PC-9 (cell line): ENCODE results near the gene CDC37. TPM values are rescaled to one million over a fixed set of nuclear protein-coding genes. Genes with fewer than 3 reads are reported as not detected.

Experiments used
- BruUV-seq: library from RNA; stranded (reverse); fragments of 400-500 nt; replicated peaks from 2 replicates; lab custom pipeline; 2021; lab: Mats Ljungman, UMichigan
- CTCF ChIA-PET: fragments of 300-600 bp; sonication (Branson Sonifier 250); formaldehyde crosslinking; loops from one replicate; lab custom pipeline; 2022; ENCODE audit warnings: antibody characterized with exemption; lab: Charles Lee
- POLR2A ChIA-PET: fragments of 300-600 bp; sonication (Branson Sonifier 250); formaldehyde crosslinking; loops from one replicate; lab custom pipeline; 2022; ENCODE audit warnings: antibody characterized with exemption; ENCODE audit not compliant: unreplicated experiment; lab: Charles Lee
- DNase-seq, 2 experiments: peaks; one replicate each; pipeline versions ENCODE4 v3.0.0 to v3.0.0-alpha.2; 2015 to 2022; ENCODE audit warnings: mixed read lengths in 1 of 2
- H2AFZ ChIP-seq: fragments of 200-600 bp; sonication (generic); 2 replicates; pipeline ENCODE4 v1.8.1; 2017; ENCODE audit warnings: antibody characterized with exemption
- H3F3A ChIP-seq: fragments of 200-600 bp; sonication (generic); 2 replicates; pipeline ENCODE4 v1.8.1; 2017; ENCODE audit warnings: antibody characterized with exemption, mild to moderate bottlenecking, low read depth; ENCODE audit not compliant: insufficient read depth
- H3K27ac ChIP-seq: fragments of 200-600 bp; sonication (generic); 2 replicates; pipeline ENCODE4 v1.6.1; 2016; ENCODE audit warnings: mixed run types
- H3K27me3 ChIP-seq: fragments of 200-600 bp; sonication (generic); 2 replicates; pipeline ENCODE4 v1.6.1; 2016; ENCODE audit warnings: low read depth, mixed run types; ENCODE audit not compliant: insufficient read depth
- H3K36me3 ChIP-seq: fragments of 200-600 bp; sonication (generic); 2 replicates; pipeline ENCODE4 v1.6.1; 2016; ENCODE audit warnings: low read depth, mixed run types
- H3K4me1 ChIP-seq: fragments of 200-600 bp; sonication (generic); replicated peaks from 2 replicates; pipeline ENCODE4 v1.6.1; 2016; ENCODE audit warnings: mixed run types; ENCODE audit not compliant: insufficient read depth
- H3K4me2 ChIP-seq: fragments of 200-600 bp; sonication (generic); 2 replicates; pipeline ENCODE4 v1.6.1; 2017; ENCODE audit warnings: mixed run types
- H3K4me3 ChIP-seq: fragments of 200-600 bp; sonication (generic); 2 replicates; pipeline ENCODE4 v1.6.1; 2016; ENCODE audit warnings: mixed run types
- H3K79me2 ChIP-seq: fragments of 200-600 bp; sonication (generic); 2 replicates; pipeline ENCODE4 v1.6.1; 2017; ENCODE audit warnings: low read depth, mixed run types
- H3K9me2 ChIP-seq: fragments of 200-600 bp; sonication (generic); 2 replicates; pipeline ENCODE4 v1.8.1; 2017; ENCODE audit warnings: mild to moderate bottlenecking; ENCODE audit not compliant: insufficient read depth
- H3K9me3 ChIP-seq: fragments of 200-600 bp; sonication (generic); 2 replicates; pipeline ENCODE4 v1.8.1; 2016; ENCODE audit warnings: low read depth; ENCODE audit not compliant: insufficient read depth
- H4K20me1 ChIP-seq: fragments of 200-600 bp; sonication (generic); 2 replicates; pipeline ENCODE4 v1.8.1; 2017; ENCODE audit not compliant: insufficient read depth
- EZH2 ChIP-seq: fragments of 200-600 bp; sonication (generic); IDR thresholded peaks from 2 replicates; pipeline ENCODE4 v1.8.0; 2017; ENCODE audit warnings: antibody characterized with exemption, low read depth
- intact Hi-C: fragments of 100-400 bp; cut with micrococcal nuclease; formaldehyde crosslinking; loops from one replicate; pipeline ENCODE4 v1.10.0; 2022; ENCODE audit not compliant: unreplicated experiment
- total RNA-seq: library from RNA; stranded (reverse); gene quantifications from 2 replicates; pipeline ENCODE4 v1.2.3, GENCODE V29; 2021
- TF ChIP-seq, protein P1 (sequence below): fragments of 200-600 bp; sonication (generic); conservative IDR thresholded peaks from 2 replicates; pipeline ENCODE4 v1.6.1; 2017; ENCODE audit warnings: mixed run types, antibody characterized with exemption, mild to moderate bottlenecking, moderate library complexity

CDC37 gene
- total RNA-seq, 1 experiment from 2014 or later: 191 TPM

DNA sequence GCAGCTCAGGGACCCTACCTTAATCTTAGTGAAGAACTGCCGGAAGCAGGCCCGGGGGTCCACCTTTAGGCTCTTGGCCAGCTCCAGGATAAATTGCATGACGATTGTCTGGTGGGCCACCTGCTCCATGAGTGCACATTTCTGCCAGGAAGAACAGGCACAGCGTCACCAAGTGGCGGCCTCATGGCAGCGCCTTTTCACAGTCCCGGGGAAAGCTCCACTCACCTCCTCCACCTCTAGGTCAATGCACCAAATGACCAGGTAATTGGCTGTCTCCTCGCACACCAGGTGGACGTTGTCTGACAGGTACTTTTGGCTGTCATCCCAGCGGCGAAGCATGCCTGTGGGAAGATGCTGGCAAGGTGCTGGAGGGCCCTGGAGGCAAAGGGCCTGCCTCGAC is 8.3 kb downstream of the CDC37 start:
- TF ChIP-seq EZH2: no peak
- TF ChIP-seq, protein P1, sequence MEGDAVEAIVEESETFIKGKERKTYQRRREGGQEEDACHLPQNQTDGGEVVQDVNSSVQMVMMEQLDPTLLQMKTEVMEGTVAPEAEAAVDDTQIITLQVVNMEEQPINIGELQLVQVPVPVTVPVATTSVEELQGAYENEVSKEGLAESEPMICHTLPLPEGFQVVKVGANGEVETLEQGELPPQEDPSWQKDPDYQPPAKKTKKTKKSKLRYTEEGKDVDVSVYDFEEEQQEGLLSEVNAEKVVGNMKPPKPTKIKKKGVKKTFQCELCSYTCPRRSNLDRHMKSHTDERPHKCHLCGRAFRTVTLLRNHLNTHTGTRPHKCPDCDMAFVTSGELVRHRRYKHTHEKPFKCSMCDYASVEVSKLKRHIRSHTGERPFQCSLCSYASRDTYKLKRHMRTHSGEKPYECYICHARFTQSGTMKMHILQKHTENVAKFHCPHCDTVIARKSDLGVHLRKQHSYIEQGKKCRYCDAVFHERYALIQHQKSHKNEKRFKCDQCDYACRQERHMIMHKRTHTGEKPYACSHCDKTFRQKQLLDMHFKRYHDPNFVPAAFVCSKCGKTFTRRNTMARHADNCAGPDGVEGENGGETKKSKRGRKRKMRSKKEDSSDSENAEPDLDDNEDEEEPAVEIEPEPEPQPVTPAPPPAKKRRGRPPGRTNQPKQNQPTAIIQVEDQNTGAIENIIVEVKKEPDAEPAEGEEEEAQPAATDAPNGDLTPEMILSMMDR: no peak
- intact Hi-C loops: no loop called here
- Histone ChIP-seq H4K20me1 (peaks cover 56% of the 10 kb centered on the region), H3K36me3 (peaks cover 26% of the 10 kb centered on the region), H3K27ac (no peak overlapping the region), H3K79me2 (peaks cover 32% of the 10 kb centered on the region), H3K4me1 (no peaks in the 10 kb centered on the region), H3K9me3 (no peaks in the 10 kb centered on the region), H3F3A (peaks cover 53% of the 10 kb centered on the region), H3K4me3 (no peak overlapping the region), H3K9me2 (no peaks in the 10 kb centered on the region), H3K27me3 (no peaks in the 10 kb centered on the region), H3K4me2 (no peak overlapping the region), H2AFZ (no peak overlapping the region)
- no TSS peak for BruUV-seq
- DNase-seq: no peak
- ChIA-PET POLR2A (no interaction called here), CTCF (interaction anchor here (0.6 kb wide), 1 partner anchor 9 kb away, joined by 3 read pairs; no protein-coding TSS in a partner anchor)

DNA sequence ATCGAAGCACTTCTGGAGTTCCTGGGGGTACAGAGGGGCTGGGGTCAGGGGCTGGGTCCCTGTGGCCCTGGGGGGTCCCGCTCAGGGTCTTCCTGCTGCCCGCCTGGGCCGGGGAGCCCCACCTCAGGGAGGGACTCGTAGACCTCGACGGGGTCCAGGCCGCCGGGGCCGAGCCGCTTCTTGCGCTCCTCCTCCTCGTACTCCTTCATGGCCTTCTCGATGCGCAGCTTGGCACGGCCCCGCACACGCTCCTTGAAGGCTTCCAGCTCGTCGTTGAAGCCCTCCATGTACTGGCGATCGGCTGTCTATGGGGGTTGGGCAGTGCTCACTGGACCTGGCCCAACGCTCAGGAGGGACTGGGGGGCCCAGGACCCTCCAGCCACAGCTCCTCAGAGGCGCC is 10.2 kb downstream of the CDC37 start:
- Histone ChIP-seq H3K4me1 (no peaks in the 10 kb centered on the region), H3K79me2 (peaks cover 14% of the 10 kb centered on the region), H2AFZ (no peak overlapping the region), H3K27me3 (no peaks in the 10 kb centered on the region), H4K20me1 (peaks cover 39% of the 10 kb centered on the region), H3F3A (peaks cover 54% of the 10 kb centered on the region), H3K4me2 (no peak overlapping the region), H3K4me3 (no peak overlapping the region), H3K36me3 (peaks cover 18% of the 10 kb centered on the region), H3K9me2 (no peaks in the 10 kb centered on the region), H3K9me3 (no peaks in the 10 kb centered on the region), H3K27ac (no peak overlapping the region)
- TF ChIP-seq, protein P1: no peak
- TF ChIP-seq EZH2: no peak
- no TSS peak for BruUV-seq
- intact Hi-C loops: no loop called here
- DNase-seq: no peak
- CTCF ChIA-PET: interaction anchor here (0.6 to 1.2 kb wide), 5 partner anchors 97 to 140 kb away, joined by 3 to 19 read pairs (median 6); no protein-coding TSS in a partner anchor
- POLR2A ChIA-PET: no interaction called here

DNA sequence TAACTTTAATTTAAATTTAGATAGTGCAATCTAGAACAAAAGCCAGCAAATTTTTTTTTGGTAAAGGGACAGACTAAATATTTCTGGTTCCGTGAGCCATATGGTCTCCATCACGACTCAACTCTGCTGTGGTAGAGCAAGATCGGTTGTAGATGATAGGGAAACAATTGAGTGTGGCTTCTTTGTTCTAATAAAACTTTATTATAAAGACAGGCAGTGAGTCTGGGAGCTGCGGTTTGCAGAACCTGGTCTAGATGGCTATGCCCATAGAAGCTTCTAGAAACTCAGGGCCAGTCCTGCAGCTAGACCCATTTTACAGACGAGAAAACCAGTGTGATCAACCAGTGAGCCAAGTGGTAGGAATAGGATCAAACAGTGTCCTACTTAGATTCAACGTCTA is 11.2 kb downstream of the CDC37 start:
- peaks cover 29% of the 10 kb centered on the region for H4K20me1 ChIP-seq
- no peaks in the 10 kb centered on the region for H3K27me3 ChIP-seq
- peaks cover 4% of the 10 kb centered on the region; the same call in 1 of the 2 replicates for H3K79me2 ChIP-seq
- DNase-seq: no peak
- H3K4me3 ChIP-seq: no peak overlapping the region
- H3K4me2 ChIP-seq: no peak overlapping the region
- H2AFZ ChIP-seq: no peak overlapping the region
- no TSS peak for BruUV-seq
- ChIA-PET POLR2A (interaction anchor here (0.6 kb wide), 2 partner anchors 44 to 59 kb away, joined by 5 to 6 read pairs; partner anchors contain the start of gene RAVER1), CTCF (interaction anchor here (0.8 to 1.2 kb wide), 3 partner anchors 131 to 133 kb away, joined by 3 to 6 read pairs (median 5); no protein-coding TSS in a partner anchor)
- H3K4me1 ChIP-seq: no peaks in the 10 kb centered on the region
- H3K27ac ChIP-seq: no peak overlapping the region
- no peaks in the 10 kb centered on the region for H3K9me3 ChIP-seq
- peaks cover 16% of the 10 kb centered on the region for H3K36me3 ChIP-seq
- no peaks in the 10 kb centered on the region for H3K9me2 ChIP-seq
- intact Hi-C loops: no loop called here
- TF ChIP-seq, protein P1: no peak
- no peak for TF ChIP-seq EZH2
- peaks cover 50% of the 10 kb centered on the region for H3F3A ChIP-seq
